ENCODE measurements around the gene RFC4. TPM values are rescaled to one million over a fixed set of nuclear protein-coding genes. Genes with fewer than 3 reads are reported as not detected.

RFC4 gene
- total RNA-seq (2021) (116 and 120 TPM in 2 replicates), Bru-seq, nascent RNA (percentile 94 among the genes with signal in this experiment), BruChase-seq, experiment 1, labeled RNA remaining after a 2-hour chase (percentile 88 among the genes with signal in this experiment), BruChase-seq, experiment 2, labeled RNA remaining after a 6-hour chase (percentile 91 among the genes with signal in this experiment)
- long read RNA-seq, transcript RFC4-202 (11 exons, 1,448 nt) = minor isoform, 42 of 168 reads
- long read RNA-seq, transcript RFC4-201 (11 exons, 1,384 nt) = major isoform, 92 of 168 reads
- long read RNA-seq, partial matches to known transcripts = 30 of 168 reads
- long read RNA-seq, other reads (novel, unspliced or antisense) = 4 of 168 reads

DNA sequence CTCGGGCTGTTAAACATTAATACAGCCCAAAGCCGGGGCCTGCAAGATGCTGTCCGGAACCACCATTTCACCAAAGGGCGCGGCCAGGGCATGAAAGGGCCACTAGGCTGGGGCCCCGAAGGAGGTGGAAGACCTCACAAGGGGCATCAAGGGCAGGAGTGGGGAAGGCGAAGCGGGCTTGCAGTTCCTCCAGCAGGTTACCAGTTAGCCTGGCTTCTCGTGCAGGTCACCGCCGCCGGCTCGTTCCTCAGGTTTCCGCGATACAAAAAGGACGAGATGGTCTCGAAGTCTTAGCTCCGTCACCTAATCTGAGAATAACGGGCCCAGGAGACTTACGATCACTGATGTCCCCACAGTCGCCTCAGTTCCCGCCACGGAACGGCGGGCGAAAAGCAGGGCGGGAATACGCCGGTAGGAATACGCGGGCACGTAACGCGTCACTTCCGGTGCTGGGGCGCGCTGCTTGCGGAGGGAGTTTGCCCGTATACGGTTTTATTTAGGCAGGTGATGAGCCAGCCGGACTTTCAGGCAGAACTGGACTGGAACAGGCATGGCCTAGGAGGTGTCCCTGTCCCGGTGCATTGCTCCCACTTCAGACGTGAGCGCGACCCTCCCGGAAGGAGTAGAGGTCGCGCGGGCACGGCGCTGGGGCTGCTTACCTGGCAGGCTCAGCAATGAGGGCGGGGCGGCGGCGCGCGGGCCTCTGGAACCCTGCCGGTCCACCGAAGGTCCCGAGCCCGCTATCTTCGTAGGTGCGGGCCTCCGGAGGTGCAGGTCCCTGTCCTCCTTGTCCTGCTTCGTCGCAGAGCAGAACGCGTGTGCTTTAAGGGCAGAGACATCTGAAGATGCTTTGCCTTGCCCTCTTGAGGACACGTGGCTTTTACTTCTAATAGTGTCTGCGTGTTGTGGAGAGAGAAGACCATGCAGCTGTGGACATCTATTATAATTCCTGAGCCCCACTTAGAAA lies at the start of gene RFC4:
TSS of gene RFC4 (minus strand) at position 394 of the 967 bp plus-strand sequence. CDS start 1,769 bp downstream, outside the sequence.
- ChIA-PET POLR2A (ENCODE audit: low non-redundant PET) (no interaction called here), CTCF (no interaction called here)
- intact Hi-C loops (cut with micrococcal nuclease; ENCODE audit: unreplicated experiment) = no loop called here
- BruUV-seq (replicated peaks) = TSS peak; percentile 95
- H3K36me3 ChIP-seq (ENCODE audit: insufficient read depth, low read length, poor library complexity, severe bottlenecking) = peaks cover 31% of the 10 kb centered on the region
- no peaks in the 10 kb centered on the region for H3K9me3 ChIP-seq (ENCODE audit: low read depth, low read length, poor library complexity, severe bottlenecking)
- no peaks in the 10 kb centered on the region for H3K27me3 ChIP-seq (replicated peaks; ENCODE audit: insufficient read depth, low read depth, low read length, poor library complexity)
- peak within 1 kb of the TSS; percentile 89 for H3K4me3 ChIP-seq (ENCODE audit: low read depth, low read length, poor library complexity, severe bottlenecking)
- no peak for TF ChIP-seq CTCF (conservative IDR thresholded peaks at IDR 0.05; ENCODE audit: low read depth, low read length)
- TF ChIP-seq EZH2 (IDR thresholded peaks at IDR 0.05; ENCODE audit: borderline replicate concordance, low read depth, low read length, poor library complexity, severe bottlenecking) = no peak
- peak within 1 kb of the TSS; percentile 95 for H3K27ac ChIP-seq (ENCODE audit: low read depth, low read length, poor library complexity, severe bottlenecking)
- H3K4me1 ChIP-seq (ENCODE audit: insufficient read depth, low read length, poor library complexity, severe bottlenecking) = peaks cover 17% of the 10 kb centered on the region
- peak; percentile 94 for DNase-seq (ENCODE audit: low spot score)

GRCh38 chr3:186854954-186855353 lies 48.7 kb upstream of the RFC4 start:
- TF ChIP-seq EZH2 (IDR thresholded peaks at IDR 0.05; ENCODE audit: borderline replicate concordance, low read depth, low read length, poor library complexity, severe bottlenecking) (no peak), CTCF (conservative IDR thresholded peaks at IDR 0.05; ENCODE audit: low read depth, low read length) (no peak)
- DNase-seq (ENCODE audit: low spot score) = no peak
- Histone ChIP-seq H3K4me3 (ENCODE audit: low read depth, low read length, poor library complexity, severe bottlenecking) (no peak overlapping the region), H3K9me3 (ENCODE audit: low read depth, low read length, poor library complexity, severe bottlenecking) (no peaks in the 10 kb centered on the region), H3K27ac (ENCODE audit: low read depth, low read length, poor library complexity, severe bottlenecking) (no peak overlapping the region), H3K36me3 (ENCODE audit: insufficient read depth, low read length, poor library complexity, severe bottlenecking) (no peaks in the 10 kb centered on the region), H3K4me1 (ENCODE audit: insufficient read depth, low read length, poor library complexity, severe bottlenecking) (no peaks in the 10 kb centered on the region), H3K27me3 (replicated peaks; ENCODE audit: insufficient read depth, low read depth, low read length, poor library complexity) (no peaks in the 10 kb centered on the region)
- ChIA-PET CTCF (no interaction called here), POLR2A (ENCODE audit: low non-redundant PET) (no interaction called here)
- intact Hi-C loops (cut with micrococcal nuclease; ENCODE audit: unreplicated experiment) = no loop called here
- no TSS peak for BruUV-seq (replicated peaks)

- intact Hi-C loops (cut with micrococcal nuclease; ENCODE audit: unreplicated experiment) = no loop called here
- peaks cover under 1% of the 10 kb centered on the region for H3K4me1 ChIP-seq (ENCODE audit: insufficient read depth, low read length, poor library complexity, severe bottlenecking)
- H3K4me3 ChIP-seq (ENCODE audit: low read depth, low read length, poor library complexity, severe bottlenecking) = no peak overlapping the region
- H3K9me3 ChIP-seq (ENCODE audit: low read depth, low read length, poor library complexity, severe bottlenecking) = no peaks in the 10 kb centered on the region
- DNase-seq (ENCODE audit: low spot score) = no peak
- TF ChIP-seq CTCF (conservative IDR thresholded peaks at IDR 0.05; ENCODE audit: low read depth, low read length) = no peak
- TF ChIP-seq EZH2 (IDR thresholded peaks at IDR 0.05; ENCODE audit: borderline replicate concordance, low read depth, low read length, poor library complexity, severe bottlenecking) = no peak
- no peaks in the 10 kb centered on the region for H3K27me3 ChIP-seq (replicated peaks; ENCODE audit: insufficient read depth, low read depth, low read length, poor library complexity)
- no peaks in the 10 kb centered on the region for H3K36me3 ChIP-seq (ENCODE audit: insufficient read depth, low read length, poor library complexity, severe bottlenecking)
- ChIA-PET POLR2A (ENCODE audit: low non-redundant PET) (no interaction called here), CTCF (no interaction called here)
- no TSS peak for BruUV-seq (replicated peaks)
- H3K27ac ChIP-seq (ENCODE audit: low read depth, low read length, poor library complexity, severe bottlenecking) = no peak overlapping the region
These were observed 47.9 kb upstream of the RFC4 start for GRCh38 chr3:186854146-186854545.
